K562 (cell line): Measurements from ENCODE around the gene PAEP. TPM values are rescaled to one million over a fixed set of nuclear protein-coding genes. Genes with fewer than 3 reads are reported as not detected.

Experiments
- ATAC-seq: fragments of 200-7000 bp; cut with Tn5 transposase; 3 replicates; pipeline ENCODE4 v1.9.1; 2020; ENCODE audit warnings: moderate library complexity
- BruUV-seq: library from RNA; stranded (reverse); fragments of 400-500 nt; replicated peaks from 2 replicates; lab custom pipeline; 2021; lab: Mats Ljungman, UMichigan
- CTCF ChIA-PET: fragments of 300-600 bp; formaldehyde crosslinking; extraction: SDS; loops from one replicate; lab custom pipeline; 2021; ENCODE audit warnings: low intra/inter-chr PET ratio; lab: Yijun Ruan, JAX
- POLR2A ChIA-PET: fragments of 300-600, 350-650 bp; sonication (Branson Sonifier 250); formaldehyde crosslinking; extraction: SDS; loops from one replicate; lab custom pipeline; 2021; ENCODE audit warnings: antibody characterized with exemption, inconsistent platforms; lab: Yijun Ruan, JAX
- DNase-seq, 4 experiments: peaks; one replicate each; pipeline versions ENCODE4 v3.0.0 to v3.0.0-alpha.2; 2011 to 2018; ENCODE audit warnings: low spot score in 3 of 4, mixed read lengths in 3 of 4; ENCODE audit errors: extremely low read depth in 1 of 4
- FAIRE-seq: peaks from 2 replicates; lab custom pipeline; 2011; peaks lifted over from hg19 to GRCh38; lab: Jason Lieb, UNC
- H2AFZ ChIP-seq: 2 replicates; pipeline ENCODE4 v1.6.0; 2011; ENCODE audit warnings: low read depth, low read length, control low read depth, inconsistent platforms
- H3K27ac ChIP-seq: fragments of 200-600 bp; 3 replicates; pipeline ENCODE4 v1.8.0; 2011; ENCODE audit warnings: low read depth, mild to moderate bottlenecking, control low read depth, inconsistent platforms, low read length, moderate library complexity, mixed read lengths; ENCODE audit errors: extremely low read depth
- H3K27me3 ChIP-seq, 2 experiments: fragments of 300-600 bp in 1 of 2; 2 replicates in 1 of 2; 3 replicates in 1 of 2; pipeline versions ENCODE4 v1.6.0 to v1.8.0; 2011; ENCODE audit warnings: inconsistent platforms in 2 of 2, low read length in 2 of 2, mild to moderate bottlenecking in 1 of 2, mixed read lengths in 1 of 2, moderate library complexity in 1 of 2; ENCODE audit not compliant: control insufficient read depth in 2 of 2, insufficient read depth in 2 of 2
- H3K36me3 ChIP-seq: fragments of 300-600 bp; 3 replicates; pipeline ENCODE4 v1.8.0; 2011; ENCODE audit warnings: mild to moderate bottlenecking, low read length, inconsistent platforms; ENCODE audit not compliant: control insufficient read depth, insufficient read depth
- H3K4me1 ChIP-seq, 2 experiments: fragments of 200-600 bp in 1 of 2; replicated peaks in 1 of 2; 2 replicates in 1 of 2; 3 replicates in 1 of 2; pipeline versions ENCODE4 v1.5.1 to v1.8.0; 2011; ENCODE audit warnings: inconsistent platforms in 2 of 2, low read length in 2 of 2, mild to moderate bottlenecking in 1 of 2, mixed read lengths in 1 of 2, moderate library complexity in 1 of 2; ENCODE audit not compliant: control insufficient read depth in 2 of 2, insufficient read depth in 2 of 2
- H3K4me2 ChIP-seq: 2 replicates; pipeline ENCODE4 v1.6.1; 2011; ENCODE audit warnings: low read length, control low read depth, inconsistent platforms, mixed read lengths; ENCODE audit not compliant: insufficient read depth
- H3K4me3 ChIP-seq: fragments of 200-600 bp; sonication (generic), shearing (Covaris generic); 2 replicates; pipeline ENCODE4 v1.5.1; 2016; ENCODE audit warnings: control low read depth, inconsistent platforms
- H3K79me2 ChIP-seq: fragments of 200-600 bp; 3 replicates; pipeline ENCODE4 v1.8.0; 2011; ENCODE audit warnings: low read length, inconsistent platforms; ENCODE audit not compliant: control insufficient read depth, insufficient read depth
- H3K9ac ChIP-seq, 2 experiments: 2 replicates each; pipeline versions ENCODE4 v1.6.0 to v1.6.1; 2011; ENCODE audit warnings: low read depth in 2 of 2, low read length in 2 of 2, control low read depth in 1 of 2, inconsistent platforms in 1 of 2, mild to moderate bottlenecking in 1 of 2, mixed read lengths in 1 of 2; ENCODE audit not compliant: insufficient read depth in 1 of 2
- H3K9me1 ChIP-seq: one replicate; pipeline ENCODE4 v1.6.0; 2011; ENCODE audit warnings: inconsistent platforms, mild to moderate bottlenecking, low read length, moderate library complexity; ENCODE audit not compliant: control insufficient read depth, insufficient read depth
- H3K9me3 ChIP-seq: replicated peaks from 2 replicates; pipeline ENCODE4 v1.5.1; 2011; ENCODE audit warnings: low read depth, low read length, inconsistent platforms; ENCODE audit not compliant: control insufficient read depth, insufficient read depth
- H4K20me1 ChIP-seq: replicated peaks from 2 replicates; pipeline ENCODE4 v1.6.1; 2011; ENCODE audit warnings: low read length, inconsistent platforms, mixed read lengths; ENCODE audit not compliant: control insufficient read depth, insufficient read depth
- ARHGAP35 ChIP-seq: fragments of 450-650 bp; IDR thresholded peaks from 2 replicates; pipeline ENCODE4 v1.6.1; 2018; ENCODE audit not compliant: partially characterized antibody
- WGBS: fragments of 100-300 bp; shearing (Covaris generic); methylation state at CpG from one replicate; pipeline ENCODE4 v1.1.6; 2016; ENCODE audit warnings: low coverage, mixed read lengths; ENCODE audit not compliant: insufficient coverage; ENCODE audit errors: missing lambda C conversion rate; 5-methylcytosine and 5-hydroxymethylcytosine counted together
- in situ Hi-C: fragments of 300-500 bp; cut with MboI; formaldehyde crosslinking; loops from 4 replicates; pipeline ENCODE4 v1.15.0; 2018; ENCODE audit warnings: inconsistent platforms, mixed read lengths
- intact Hi-C: fragments of 100-400 bp; cut with micrococcal nuclease; formaldehyde crosslinking; loops from 2 replicates; pipeline ENCODE4 v1.14.2; 2022
- polyA plus RNA-seq, 8 experiments: library from polyadenylated mRNA; depleted of rRNA in 4 of 8; stranded (reverse) in 5 of 8; unstranded in 3 of 8; fragments of >200 nt; fragmentation: Nextera tagmentation in 2 of 8; fragmentation: Illumina TruSeq in 1 of 8; extraction: Ambion mirVana in 2 of 8; extraction: Trizol in 1 of 8; gene quantifications; 2 replicates each; pipeline versions ENCODE4 v1.2.1 to v1.2.3, GENCODE V29; 2011 to 2014; ENCODE audit warnings: inconsistent platforms in 1 of 8, missing spikeins in 1 of 8
- total RNA-seq, 7 experiments: library from RNA; depleted of rRNA in 6 of 7; stranded (reverse); fragments of >200 nt in 6 of 7; fragmentation: Illumina TruSeq in 2 of 7; extraction: Trizol in 2 of 7; gene quantifications; 2 replicates each; pipeline versions ENCODE4 v1.2.1 to v1.2.3, GENCODE V29; 2011 to 2021; ENCODE audit warnings: low replicate concordance in 1 of 7
- TF ChIP-seq, protein P1 (sequence below): fragments of 200-800 bp; sonication (Bioruptor generic); IDR thresholded peaks from 2 replicates; pipeline ENCODE4 v1.6.1; 2017; ENCODE audit warnings: missing genetic modification characterization, missing compliant biosample characterization
- TF ChIP-seq, protein P2 (sequence below), 2 experiments: fragments of 450-650 bp in 1 of 2; sonication (generic) in 1 of 2; formaldehyde crosslinking; conservative IDR thresholded peaks; 2 replicates each; pipeline versions ENCODE4 v1.4.0 to v1.8.1; 2020 to 2022; ENCODE audit warnings: mild to moderate bottlenecking in 1 of 2, missing genetic modification reagents in 1 of 2

PAEP gene
- total and polyA plus RNA-seq, 9 of the 15 experiments (the other 6 are each of a cell fraction or from before 2014, with no cell fraction given), result 0.22 to 4.5 (median 0.58) TPM

DNA sequence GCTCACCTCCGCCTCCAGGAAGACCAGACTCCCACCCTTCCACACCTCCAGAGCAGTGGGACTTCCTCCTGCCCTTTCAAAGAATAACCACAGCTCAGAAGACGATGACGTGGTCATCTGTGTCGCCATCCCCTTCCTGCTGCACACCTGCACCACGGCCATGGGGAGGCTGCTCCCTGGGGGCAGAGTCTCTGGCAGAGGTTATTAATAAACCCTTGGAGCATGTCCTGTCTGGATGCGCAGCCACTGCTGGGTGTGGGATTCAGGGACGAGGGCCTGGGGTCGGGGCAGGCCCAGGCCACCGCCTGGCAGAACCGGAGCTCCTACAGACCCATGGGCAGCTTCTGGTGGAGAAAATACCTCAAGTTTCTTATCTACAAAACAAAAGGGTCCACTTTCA lies 5.0 kb downstream of the PAEP start:
- no peak overlapping the region for H3K4me3 ChIP-seq
- BruUV-seq, result no TSS peak
- no peak for ATAC-seq
- 0% methylated on average over 10 of the region's 10 CpGs for WGBS
- DNase-seq, result no peak
- peaks cover 6 to 49% of the 10 kb centered on the region in 2 experiments; a peak in 3 of 5 replicates for H3K27me3 ChIP-seq
- H2AFZ ChIP-seq, result no peak overlapping the region
- CTCF ChIA-PET, result no interaction called here
- no peaks in the 10 kb centered on the region for H3K36me3 ChIP-seq
- no peaks in the 10 kb centered on the region for H4K20me1 ChIP-seq
- TF ChIP-seq, protein P1, sequence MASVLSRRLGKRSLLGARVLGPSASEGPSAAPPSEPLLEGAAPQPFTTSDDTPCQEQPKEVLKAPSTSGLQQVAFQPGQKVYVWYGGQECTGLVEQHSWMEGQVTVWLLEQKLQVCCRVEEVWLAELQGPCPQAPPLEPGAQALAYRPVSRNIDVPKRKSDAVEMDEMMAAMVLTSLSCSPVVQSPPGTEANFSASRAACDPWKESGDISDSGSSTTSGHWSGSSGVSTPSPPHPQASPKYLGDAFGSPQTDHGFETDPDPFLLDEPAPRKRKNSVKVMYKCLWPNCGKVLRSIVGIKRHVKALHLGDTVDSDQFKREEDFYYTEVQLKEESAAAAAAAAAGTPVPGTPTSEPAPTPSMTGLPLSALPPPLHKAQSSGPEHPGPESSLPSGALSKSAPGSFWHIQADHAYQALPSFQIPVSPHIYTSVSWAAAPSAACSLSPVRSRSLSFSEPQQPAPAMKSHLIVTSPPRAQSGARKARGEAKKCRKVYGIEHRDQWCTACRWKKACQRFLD (CRISPR knock-in tag), result no peak
- TF ChIP-seq, protein P2, sequence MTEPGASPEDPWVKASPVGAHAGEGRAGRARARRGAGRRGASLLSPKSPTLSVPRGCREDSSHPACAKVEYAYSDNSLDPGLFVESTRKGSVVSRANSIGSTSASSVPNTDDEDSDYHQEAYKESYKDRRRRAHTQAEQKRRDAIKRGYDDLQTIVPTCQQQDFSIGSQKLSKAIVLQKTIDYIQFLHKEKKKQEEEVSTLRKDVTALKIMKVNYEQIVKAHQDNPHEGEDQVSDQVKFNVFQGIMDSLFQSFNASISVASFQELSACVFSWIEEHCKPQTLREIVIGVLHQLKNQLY (CRISPR knock-in tag; conservative IDR thresholded peaks at IDR 0.05), result no peak
- no peak for TF ChIP-seq ARHGAP35
- TF ChIP-seq, all 486 proteins: peak for 0
- no peak overlapping the region; a peak in 1 of 4 replicates for H3K9ac ChIP-seq
- peaks cover 0 to 9% of the 10 kb centered on the region in 2 experiments; a peak in 2 of 5 replicates for H3K4me1 ChIP-seq
- no peak for FAIRE-seq
- POLR2A ChIA-PET, result interaction anchor here (0.6 kb wide), 1 partner anchor 33 kb away, joined by 3 read pairs; no protein-coding TSS in a partner anchor
- H3K9me3 ChIP-seq, result no peaks in the 10 kb centered on the region
- H3K4me2 ChIP-seq, result no peak overlapping the region
- in situ Hi-C loops (no loop called here), intact Hi-C loops (no loop called here)
- H3K9me1 ChIP-seq, result peaks cover 4% of the 10 kb centered on the region
- H3K27ac ChIP-seq, result no peak overlapping the region
- H3K79me2 ChIP-seq, result no peaks in the 10 kb centered on the region
